Common myeloid progenitor, CD34-positive (primary cell): ENCODE results near the gene DHDH.

Experiments used
- CTCF ChIA-PET: fragments of 350-600 bp; sonication (Branson Sonifier 250); formaldehyde crosslinking; loops from one replicate; lab custom pipeline; 2021; ENCODE audit warnings: antibody characterized with exemption; lab: Charles Lee
- POLR2A ChIA-PET: fragments of 350-600 bp; sonication (Branson Sonifier 250); formaldehyde crosslinking; loops from one replicate; lab custom pipeline; 2021; ENCODE audit warnings: antibody characterized with exemption; lab: Charles Lee
- DNase-seq, 3 donors: peaks; one replicate each; pipeline versions ENCODE4 v3.0.0 to v3.0.0-alpha.2; 2013
- H3K27ac ChIP-seq, 2 experiments: 1 replicate in 1 of 2; 2 replicates in 1 of 2; pipeline ENCODE4 v1.7.0; 2013; ENCODE audit warnings: inconsistent platforms in 2 of 2, low read length in 2 of 2, mild to moderate bottlenecking in 2 of 2, low read depth in 1 of 2, moderate library complexity in 1 of 2; ENCODE audit not compliant: severe bottlenecking in 2 of 2, insufficient read depth in 1 of 2, poor library complexity in 1 of 2
- H3K27me3 ChIP-seq, 5 experiments: replicated peaks in 2 of 5; 1 replicate in 3 of 5; 2 replicates in 2 of 5; pipeline versions ENCODE4 v1.6.1 to v1.7.0; 2013; ENCODE audit warnings: low read length in 4 of 5, mild to moderate bottlenecking in 2 of 5, moderate library complexity in 2 of 5, inconsistent platforms in 1 of 5; ENCODE audit not compliant: insufficient read depth in 5 of 5, control insufficient read depth in 4 of 5
- H3K36me3 ChIP-seq, 4 experiments: 1 replicate in 2 of 4; 2 replicates in 2 of 4; pipeline versions ENCODE4 v1.6.1 to v1.7.0; 2013; ENCODE audit warnings: low read length in 3 of 4, control low read depth in 1 of 4, mild to moderate bottlenecking in 1 of 4; ENCODE audit not compliant: control insufficient read depth in 4 of 4, insufficient read depth in 4 of 4
- H3K4me1 ChIP-seq, 4 experiments: 1 replicate in 3 of 4; 2 replicates in 1 of 4; pipeline versions ENCODE4 v1.6.1 to v1.7.1; 2013; ENCODE audit warnings: low read length in 3 of 4, mild to moderate bottlenecking in 3 of 4, control low read depth in 1 of 4, inconsistent platforms in 1 of 4, moderate library complexity in 1 of 4; ENCODE audit not compliant: control insufficient read depth in 4 of 4, insufficient read depth in 4 of 4; ENCODE audit errors: control extremely low read depth in 1 of 4
- H3K4me3 ChIP-seq, 7 experiments: 1 replicate in 4 of 7; 2 replicates in 3 of 7; pipeline versions ENCODE4 v1.5.1 to v1.7.0; 2013; ENCODE audit warnings: mild to moderate bottlenecking in 7 of 7, low read length in 6 of 7, moderate library complexity in 6 of 7, inconsistent platforms in 2 of 7, low read depth in 2 of 7, control low read depth in 1 of 7; ENCODE audit not compliant: insufficient read depth in 4 of 7, control insufficient read depth in 1 of 7; ENCODE audit errors: extremely low read depth in 1 of 7
- H3K9me3 ChIP-seq, 5 experiments: 1 replicate in 4 of 5; 2 replicates in 1 of 5; pipeline versions ENCODE4 v1.6.1 to v1.7.1; 2013; ENCODE audit warnings: low read length in 4 of 5, mild to moderate bottlenecking in 2 of 5, inconsistent platforms in 1 of 5, low read depth in 1 of 5, moderate library complexity in 1 of 5; ENCODE audit not compliant: control insufficient read depth in 4 of 5, insufficient read depth in 2 of 5; ENCODE audit errors: control extremely low read depth in 1 of 5
- WGBS: methylation state at CpG from one replicate; pipeline ENCODE4 v1.1.5; 2013; ENCODE audit not compliant: insufficient coverage; 5-methylcytosine and 5-hydroxymethylcytosine counted together

DHDH gene

GRCh38 chr19:48934837-48935236 lies 1.3 kb downstream of the DHDH start:
- 94% methylated on average over 14 of the region's 19 CpGs for WGBS
- no peak overlapping the region for H3K27ac ChIP-seq
- H3K9me3 ChIP-seq, result no peaks in the 10 kb centered on the region
- ChIA-PET CTCF (interaction anchor here (1.0 kb wide), 2 partner anchors 33 to 59 kb away, joined by 3 read pairs; partner anchors contain the start of gene RUVBL2), POLR2A (interaction anchor here (0.6 kb wide), 1 partner anchor 36 kb away, joined by 6 read pairs; no protein-coding TSS in a partner anchor)
- H3K27me3 ChIP-seq, result peaks cover 0 to 11% (median 6%) of the 10 kb centered on the region in 5 experiments
- DNase-seq, result peak; percentile 8 to 22 (median 20)
- no peaks in the 10 kb centered on the region for H3K36me3 ChIP-seq
- peaks cover 0 to 14% (median 11%) of the 10 kb centered on the region in 4 experiments for H3K4me1 ChIP-seq
- H3K4me3 ChIP-seq, result no peak overlapping the region

GRCh38 chr19:48935864-48936263 lies 2.4 kb downstream of the DHDH start:
- H3K4me1 ChIP-seq, result peaks cover 0 to 14% (median 11%) of the 10 kb centered on the region in 4 experiments
- CTCF ChIA-PET, result no interaction called here
- no peak overlapping the region for H3K27ac ChIP-seq
- no peak for DNase-seq
- peaks cover 0 to 11% (median 6%) of the 10 kb centered on the region in 5 experiments for H3K27me3 ChIP-seq
- WGBS, result 98% methylated on average over 25 of the region's 25 CpGs
- H3K4me3 ChIP-seq, result no peak overlapping the region
- H3K36me3 ChIP-seq, result no peaks in the 10 kb centered on the region
- peaks cover 0 to 4% (median 0%) of the 10 kb centered on the region in 5 experiments for H3K9me3 ChIP-seq
- POLR2A ChIA-PET, result interaction anchor here (0.6 kb wide), 1 partner anchor 9 kb away, joined by 3 read pairs; no protein-coding TSS in a partner anchor

DNA sequence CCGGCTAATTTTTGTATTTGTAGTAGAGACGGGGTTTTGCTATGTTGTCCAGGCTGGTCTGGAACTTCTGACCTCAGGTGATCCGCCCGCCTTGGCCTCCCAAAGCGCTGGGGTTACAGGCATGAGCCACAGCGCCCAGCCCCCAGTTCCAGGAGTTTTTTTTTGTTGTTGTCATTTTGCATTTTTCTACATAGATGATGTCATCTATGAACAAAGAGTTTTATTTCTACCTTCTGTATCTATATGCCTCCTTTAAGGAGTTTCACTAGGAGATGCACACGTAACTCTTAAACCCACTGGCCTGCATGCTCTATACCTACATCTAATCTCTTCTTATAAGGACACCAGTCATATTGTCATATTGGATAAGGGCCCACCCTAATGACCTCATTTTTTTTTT lies 4.8 kb downstream of the DHDH start:
- CTCF ChIA-PET, result no interaction called here
- DNase-seq, result no peak

DNA sequence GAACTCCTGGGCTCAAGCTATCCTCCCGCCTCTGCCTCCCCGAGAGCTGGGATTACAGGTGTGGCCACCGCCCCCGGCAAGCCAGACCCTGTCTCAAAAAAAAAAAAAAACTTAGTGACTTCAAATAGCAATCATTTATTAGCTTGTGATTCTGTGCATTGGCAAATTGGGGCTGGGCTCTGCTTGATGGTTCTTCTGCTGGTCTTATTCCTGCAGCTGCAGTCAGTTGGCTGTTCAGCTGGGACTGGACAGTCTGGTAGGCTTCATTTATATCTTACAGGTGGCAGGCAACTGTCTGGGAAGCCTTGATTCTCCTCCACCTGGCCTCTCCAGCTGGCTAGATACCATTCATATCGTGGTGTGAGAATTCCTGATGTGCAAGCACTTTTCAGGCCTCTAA lies 7.4 kb downstream of the DHDH start:
- Histone ChIP-seq H3K27me3 (no peaks in the 10 kb centered on the region), H3K4me1 (no peaks in the 10 kb centered on the region), H3K36me3 (no peaks in the 10 kb centered on the region), H3K27ac (no peak overlapping the region), H3K4me3 (no peak overlapping the region), H3K9me3 (peaks cover 0 to 7% (median 0%) of the 10 kb centered on the region in 5 experiments)
- POLR2A ChIA-PET, result no interaction called here
- CTCF ChIA-PET, result interaction anchor here (0.6 to 1.4 kb wide), 3 partner anchors 8 to 17 kb away, joined by 3 to 6 read pairs (median 3); no protein-coding TSS in a partner anchor
- 100% methylated on average over 3 of the region's 5 CpGs for WGBS
- no peak for DNase-seq

More for the DNA sequence above, 4.8 kb downstream of the DHDH start:
- peaks cover 0 to 10% (median 7%) of the 10 kb centered on the region in 4 experiments for H3K4me1 ChIP-seq
- WGBS, result 91% methylated on average over 4 of the region's 7 CpGs
- H3K9me3 ChIP-seq, result peaks cover 0 to 7% (median 0%) of the 10 kb centered on the region in 5 experiments
- POLR2A ChIA-PET, result no interaction called here
- H3K36me3 ChIP-seq, result no peaks in the 10 kb centered on the region
- H3K27ac ChIP-seq, result no peak overlapping the region
- H3K4me3 ChIP-seq, result no peak overlapping the region
- peaks cover 0 to 6% (median 0%) of the 10 kb centered on the region in 5 experiments for H3K27me3 ChIP-seq

DNA sequence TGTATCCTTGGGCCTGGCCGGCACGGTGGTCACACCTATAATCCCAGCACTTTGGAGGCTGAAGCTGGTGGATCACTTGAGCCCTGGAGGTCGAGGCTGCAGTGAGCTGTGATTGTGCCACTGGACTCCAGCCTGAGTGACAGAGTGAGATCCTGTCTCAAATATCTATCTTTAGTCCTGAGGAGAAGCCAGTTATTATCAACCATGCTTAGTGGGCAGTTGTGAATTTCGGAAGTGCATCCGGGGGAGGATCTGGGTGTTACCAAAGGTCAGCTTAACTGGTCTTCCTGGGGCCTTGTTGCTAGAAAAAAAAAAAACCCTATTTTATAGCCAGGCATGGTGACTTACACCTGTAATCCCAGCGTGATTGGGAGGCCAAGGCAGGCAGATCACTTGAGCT lies 9.6 kb downstream of the DHDH start:
- no peak for DNase-seq
- ChIA-PET CTCF (interaction anchor here (1.2 to 2.3 kb wide), 2 partner anchors 10 to 15 kb away, joined by 4 to 11 read pairs; partner anchors contain the start of gene DHDH), POLR2A (interaction anchor here (0.7 kb wide), 1 partner anchor 90 kb away, joined by 4 read pairs; no protein-coding TSS in a partner anchor)
- no peak overlapping the region for H3K4me3 ChIP-seq
- 100% methylated on average over 3 of the region's 6 CpGs for WGBS
- H3K9me3 ChIP-seq, result peaks cover 0 to 14% (median 10%) of the 10 kb centered on the region in 5 experiments
- no peak overlapping the region for H3K27ac ChIP-seq
- H3K36me3 ChIP-seq, result no peaks in the 10 kb centered on the region
- H3K4me1 ChIP-seq, result no peaks in the 10 kb centered on the region
- H3K27me3 ChIP-seq, result no peaks in the 10 kb centered on the region

DNA sequence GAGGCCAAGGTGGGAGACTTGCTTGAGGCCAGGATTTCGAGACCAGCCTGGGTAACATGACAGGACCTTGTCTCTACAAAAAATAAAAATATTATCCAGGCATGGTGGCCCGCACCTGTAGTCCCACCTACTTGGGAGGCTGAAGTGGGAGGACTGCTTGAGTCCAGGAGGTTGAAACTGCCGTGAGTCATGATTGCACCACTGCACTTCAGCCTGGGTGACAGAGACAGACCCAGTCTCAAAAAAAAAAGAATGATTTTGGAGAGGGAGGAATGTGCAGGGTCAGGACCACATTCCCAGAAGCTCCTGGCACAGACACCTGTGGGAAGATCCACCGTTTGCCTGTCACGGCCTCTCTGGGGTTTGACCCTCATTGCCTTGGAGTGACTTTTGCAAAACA lies 11.9 kb downstream of the DHDH start:
- CTCF ChIA-PET, result interaction anchor here (0.6 to 1.2 kb wide), 2 partner anchors 8 to 43 kb away, joined by 3 to 6 read pairs; no protein-coding TSS in a partner anchor
- Histone ChIP-seq H3K4me1 (no peaks in the 10 kb centered on the region), H3K27ac (no peak overlapping the region), H3K27me3 (no peaks in the 10 kb centered on the region), H3K36me3 (no peaks in the 10 kb centered on the region), H3K9me3 (peaks cover 0 to 15% (median 10%) of the 10 kb centered on the region in 5 experiments), H3K4me3 (no peak overlapping the region)
- POLR2A ChIA-PET, result no interaction called here
- 97% methylated on average over 4 of the region's 5 CpGs for WGBS
- DNase-seq, result no peak

DNA sequence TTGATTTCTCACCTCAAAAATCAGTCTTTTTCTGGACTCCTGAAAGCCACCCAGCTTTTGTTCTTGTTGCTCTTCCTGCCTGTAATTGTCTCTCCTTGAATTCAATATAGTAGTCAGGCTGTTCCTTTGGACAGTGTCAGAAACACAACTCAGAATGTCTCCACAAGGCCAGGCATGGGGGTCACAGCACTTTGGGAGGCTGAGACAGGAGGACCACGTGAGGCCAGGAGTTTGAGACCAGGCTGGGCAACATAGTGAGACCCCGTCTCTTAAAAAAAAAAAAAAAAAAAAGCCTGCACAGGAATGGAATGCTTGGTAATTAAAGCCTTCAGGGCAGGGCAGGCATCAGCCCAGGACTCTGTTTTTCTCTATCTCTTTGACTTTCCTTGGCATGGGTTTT lies 12.3 kb downstream of the DHDH start:
- Histone ChIP-seq H3K27ac (no peak overlapping the region), H3K9me3 (peaks cover 0 to 13% (median 10%) of the 10 kb centered on the region in 5 experiments), H3K4me1 (no peaks in the 10 kb centered on the region), H3K36me3 (no peaks in the 10 kb centered on the region), H3K4me3 (no peak overlapping the region), H3K27me3 (no peaks in the 10 kb centered on the region)
- WGBS, result 100% methylated on average over 1 of the region's 2 CpGs
- POLR2A ChIA-PET, result no interaction called here
- no peak for DNase-seq
- CTCF ChIA-PET, result no interaction called here
